Frontal cortex (tissue), 4 donors: Measurements from ENCODE around the gene SEMA4C. TPM values are rescaled to one million over a fixed set of nuclear protein-coding genes. Genes with fewer than 3 reads are reported as not detected.

Source experiments
- DNase-seq, 2 donors: peaks; one replicate each; pipeline ENCODE4 v3.0.0; 2012; ENCODE audit warnings: low spot score in 2 of 2
- FAIRE-seq: peaks from 2 replicates; lab custom pipeline; 2012; peaks lifted over from hg19 to GRCh38; lab: Jason Lieb, UNC
- total RNA-seq: library from RNA; depleted of rRNA; stranded (reverse); fragments of >200 nt; gene quantifications from one replicate; pipeline ENCODE4 v1.2.3, GENCODE V29; 2014
- donor health status: control.
- donor health status: control.
- donor health status: control.

SEMA4C gene, protein sequence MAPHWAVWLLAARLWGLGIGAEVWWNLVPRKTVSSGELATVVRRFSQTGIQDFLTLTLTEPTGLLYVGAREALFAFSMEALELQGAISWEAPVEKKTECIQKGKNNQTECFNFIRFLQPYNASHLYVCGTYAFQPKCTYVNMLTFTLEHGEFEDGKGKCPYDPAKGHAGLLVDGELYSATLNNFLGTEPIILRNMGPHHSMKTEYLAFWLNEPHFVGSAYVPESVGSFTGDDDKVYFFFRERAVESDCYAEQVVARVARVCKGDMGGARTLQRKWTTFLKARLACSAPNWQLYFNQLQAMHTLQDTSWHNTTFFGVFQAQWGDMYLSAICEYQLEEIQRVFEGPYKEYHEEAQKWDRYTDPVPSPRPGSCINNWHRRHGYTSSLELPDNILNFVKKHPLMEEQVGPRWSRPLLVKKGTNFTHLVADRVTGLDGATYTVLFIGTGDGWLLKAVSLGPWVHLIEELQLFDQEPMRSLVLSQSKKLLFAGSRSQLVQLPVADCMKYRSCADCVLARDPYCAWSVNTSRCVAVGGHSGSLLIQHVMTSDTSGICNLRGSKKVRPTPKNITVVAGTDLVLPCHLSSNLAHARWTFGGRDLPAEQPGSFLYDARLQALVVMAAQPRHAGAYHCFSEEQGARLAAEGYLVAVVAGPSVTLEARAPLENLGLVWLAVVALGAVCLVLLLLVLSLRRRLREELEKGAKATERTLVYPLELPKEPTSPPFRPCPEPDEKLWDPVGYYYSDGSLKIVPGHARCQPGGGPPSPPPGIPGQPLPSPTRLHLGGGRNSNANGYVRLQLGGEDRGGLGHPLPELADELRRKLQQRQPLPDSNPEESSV
- 52.6 TPM for total RNA-seq

DNA sequence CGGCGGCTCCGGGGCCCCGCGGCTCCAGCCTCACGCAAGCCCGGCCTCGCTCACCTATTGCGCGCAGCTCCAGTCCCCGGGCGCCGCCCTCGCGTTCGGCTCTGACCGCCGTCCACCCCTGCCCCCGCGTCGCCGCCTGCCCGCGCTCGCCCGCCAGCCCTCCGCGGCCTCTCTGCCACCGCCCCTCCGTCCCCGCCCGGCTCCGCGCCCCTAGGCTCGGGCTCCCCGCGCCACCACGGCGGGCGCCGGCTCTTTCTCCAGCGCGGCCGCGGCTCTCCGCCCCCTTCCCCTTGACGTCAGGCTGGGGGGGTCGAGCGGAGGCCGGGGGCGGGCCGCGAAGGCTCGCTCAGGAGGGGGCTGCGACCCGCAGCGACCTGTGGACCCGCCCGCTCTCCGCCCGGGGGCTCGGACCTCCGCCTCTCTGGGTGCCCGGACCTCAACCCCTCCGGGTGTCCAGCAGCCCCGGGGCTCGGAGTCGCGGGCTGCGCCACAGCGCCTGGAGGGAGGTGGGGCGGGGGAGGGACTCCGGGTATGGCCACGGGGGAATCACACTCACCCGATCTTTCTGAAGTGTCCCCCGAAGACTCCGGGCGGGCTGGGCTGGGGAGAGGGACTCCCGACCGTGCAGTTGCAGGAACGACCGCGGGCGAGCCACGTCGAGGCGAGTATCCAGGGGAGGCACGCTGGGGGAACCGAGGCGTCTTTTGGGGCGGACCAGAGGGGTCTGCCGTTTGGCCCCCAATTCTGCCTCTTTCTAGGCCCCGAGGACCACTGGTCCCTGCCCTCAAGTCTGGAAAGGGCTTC lies at the start of gene SEMA4C:
Gene SEMA4C (minus strand): TSS at position 259 of the 804 bp plus-strand sequence. CDS start 2,194 bp downstream, outside the sequence.
- FAIRE-seq = no peak

DNA sequence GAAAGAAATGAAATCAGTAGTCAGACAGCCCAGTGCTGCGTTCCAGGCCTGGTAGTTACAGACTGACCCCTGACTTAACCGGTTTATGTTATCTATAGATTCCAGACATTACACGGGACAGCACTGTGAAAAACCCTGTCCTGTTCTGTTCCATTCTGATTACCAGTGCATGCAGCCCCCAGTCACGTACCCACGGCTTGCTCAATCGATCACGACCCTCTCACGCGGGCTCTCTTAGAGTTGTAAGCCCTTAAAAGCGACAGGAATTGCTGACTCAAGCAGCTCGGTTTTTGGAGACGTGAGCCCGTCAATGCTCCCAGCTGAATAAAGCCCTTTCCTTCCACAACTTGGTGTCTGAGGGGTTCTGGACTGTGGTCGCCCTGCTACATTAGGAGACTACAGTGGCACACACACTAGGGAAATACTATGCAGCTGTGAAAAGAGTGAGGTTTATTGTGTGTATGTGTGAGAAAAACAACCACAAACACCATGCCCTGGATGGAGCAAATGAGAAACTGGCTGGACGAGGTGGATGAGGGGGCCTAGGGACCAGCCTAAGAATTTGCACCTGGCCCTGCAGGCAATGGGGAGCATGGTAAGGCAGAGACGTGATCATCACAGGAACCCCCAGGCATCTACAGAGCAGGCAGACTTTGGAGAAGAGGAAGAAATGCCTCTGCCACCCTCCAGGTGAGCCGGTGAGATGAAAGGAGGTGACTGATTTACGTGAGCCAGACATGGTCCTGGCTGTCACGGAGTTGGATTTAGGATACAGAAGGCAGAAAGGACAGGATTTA lies 49.1 kb upstream of the SEMA4C start:
- FAIRE-seq (no peak), DNase-seq (no peak)

More for the DNA sequence above, at the start of gene SEMA4C:
- peak; percentile 88 to 91 for DNase-seq

DNA sequence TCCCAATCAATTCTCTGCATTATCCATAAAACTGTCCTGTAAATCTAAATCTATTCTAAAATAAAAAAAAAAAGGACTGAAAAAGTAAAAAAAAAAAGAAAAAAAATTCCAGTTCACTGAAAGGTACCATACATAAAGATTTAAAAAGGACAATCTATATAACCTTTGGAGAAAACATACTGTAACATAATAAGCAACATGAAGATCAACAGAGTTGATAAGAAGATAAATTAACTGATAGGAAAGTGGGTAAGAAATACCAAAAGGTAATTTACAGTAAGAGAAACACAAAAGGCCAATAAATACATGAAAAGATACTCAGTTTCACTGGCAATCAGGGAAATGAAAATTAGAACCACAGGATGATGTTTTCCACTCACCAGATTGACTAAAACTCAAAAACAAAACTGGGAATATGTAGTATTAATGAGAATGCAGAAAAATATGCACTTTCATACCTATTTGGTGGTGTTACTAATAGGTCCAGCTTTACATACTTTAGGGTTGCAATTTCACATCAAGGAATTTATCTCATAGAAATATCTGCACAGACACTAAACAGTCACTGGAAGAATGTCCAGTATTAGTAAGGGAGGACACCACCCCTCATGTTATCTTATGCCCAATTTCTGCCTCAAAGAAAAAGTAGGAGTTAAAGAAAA lies 48.3 kb upstream of the SEMA4C start:
- no peak for DNase-seq

DNA sequence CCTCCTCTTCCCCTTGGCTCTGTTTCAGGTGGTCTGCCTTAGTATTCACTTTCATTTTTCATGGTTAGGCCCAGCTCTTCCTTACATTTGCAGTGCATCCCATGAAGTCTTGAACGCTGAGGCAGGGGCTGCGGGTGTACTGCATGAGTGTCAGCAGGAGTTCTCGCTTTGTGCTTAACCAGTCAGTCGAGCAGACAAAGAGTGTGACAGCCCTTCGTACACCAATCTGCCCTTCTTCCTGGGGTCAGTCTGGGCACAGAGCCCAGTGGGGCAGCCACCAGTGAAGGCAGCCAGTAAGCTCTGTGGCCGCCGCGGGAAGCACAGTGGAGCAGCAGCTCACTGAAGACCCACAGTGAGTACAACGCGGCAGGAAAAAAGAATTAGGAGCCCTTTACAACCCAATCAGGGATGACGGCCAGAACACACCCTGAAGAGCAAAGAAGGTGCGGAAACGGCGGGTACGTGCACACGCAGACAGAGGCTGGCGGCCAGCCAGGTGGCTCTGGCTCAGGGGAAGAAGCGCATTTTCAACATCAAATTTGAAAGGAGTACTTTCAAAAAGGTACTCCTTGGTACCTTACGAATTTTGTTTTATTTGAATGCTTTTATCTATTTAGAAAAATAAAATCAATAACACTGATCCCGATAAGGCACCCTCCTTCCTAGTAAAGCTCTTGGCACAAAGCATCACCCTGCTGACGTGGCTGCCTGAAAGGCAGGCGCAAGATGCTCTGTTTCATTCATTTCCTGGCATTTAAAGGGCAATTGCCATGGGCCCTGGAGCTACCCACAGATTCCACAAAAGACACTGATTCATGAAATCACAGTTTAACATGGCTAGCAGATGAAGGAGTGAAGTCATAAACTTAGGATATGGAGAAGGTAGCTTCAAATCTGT lies 47.0 kb upstream of the SEMA4C start:
- FAIRE-seq = no peak
- DNase-seq = no peak

More for the DNA sequence above, 48.3 kb upstream of the SEMA4C start:
- peak; percentile 61 for FAIRE-seq

DNA sequence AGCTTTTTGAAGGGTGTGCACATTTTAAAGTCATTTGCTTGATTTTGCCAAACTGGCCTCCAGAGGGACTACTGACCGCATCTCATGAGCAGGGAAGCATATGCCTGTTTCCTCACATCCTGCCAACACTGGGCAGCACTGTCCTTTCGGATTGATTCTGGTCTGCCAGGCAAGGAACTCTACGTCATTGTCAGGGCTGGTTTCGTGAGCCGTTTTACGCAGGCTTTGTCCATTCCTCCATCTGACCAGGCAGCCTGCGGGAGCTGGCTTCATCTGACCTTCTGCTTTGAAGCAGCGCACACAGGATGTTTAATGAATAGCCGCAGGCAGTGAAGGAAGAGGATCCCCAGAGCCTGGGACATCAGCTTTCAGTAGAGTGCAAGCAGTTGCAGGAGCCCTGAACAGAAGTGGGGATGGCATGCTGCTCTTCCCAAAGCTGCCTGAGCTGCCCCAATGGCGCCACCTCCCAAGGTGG lies 46.3 kb upstream of the SEMA4C start:
- FAIRE-seq (no peak), DNase-seq (no peak)

DNA sequence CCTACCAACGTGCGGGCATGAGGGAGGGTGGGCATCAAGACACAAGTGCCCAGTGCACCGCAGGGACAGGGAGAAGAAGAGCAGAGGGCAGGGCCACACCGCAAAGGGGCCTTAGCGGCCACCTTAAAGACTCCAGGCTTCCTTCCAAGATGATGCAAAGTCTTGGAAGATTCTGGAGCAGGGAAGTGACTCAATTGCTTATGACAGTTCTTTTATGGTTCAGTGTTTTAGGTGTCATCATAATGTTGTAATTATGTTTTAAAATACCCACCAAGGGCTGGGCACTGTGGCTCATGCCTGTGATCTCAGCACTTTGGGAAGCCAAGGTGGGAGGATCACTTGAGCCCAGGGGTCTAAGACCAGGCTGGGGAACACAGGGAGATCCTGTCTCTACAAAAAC lies 44.5 kb upstream of the SEMA4C start:
- no peak for FAIRE-seq
- DNase-seq = no peak

DNA sequence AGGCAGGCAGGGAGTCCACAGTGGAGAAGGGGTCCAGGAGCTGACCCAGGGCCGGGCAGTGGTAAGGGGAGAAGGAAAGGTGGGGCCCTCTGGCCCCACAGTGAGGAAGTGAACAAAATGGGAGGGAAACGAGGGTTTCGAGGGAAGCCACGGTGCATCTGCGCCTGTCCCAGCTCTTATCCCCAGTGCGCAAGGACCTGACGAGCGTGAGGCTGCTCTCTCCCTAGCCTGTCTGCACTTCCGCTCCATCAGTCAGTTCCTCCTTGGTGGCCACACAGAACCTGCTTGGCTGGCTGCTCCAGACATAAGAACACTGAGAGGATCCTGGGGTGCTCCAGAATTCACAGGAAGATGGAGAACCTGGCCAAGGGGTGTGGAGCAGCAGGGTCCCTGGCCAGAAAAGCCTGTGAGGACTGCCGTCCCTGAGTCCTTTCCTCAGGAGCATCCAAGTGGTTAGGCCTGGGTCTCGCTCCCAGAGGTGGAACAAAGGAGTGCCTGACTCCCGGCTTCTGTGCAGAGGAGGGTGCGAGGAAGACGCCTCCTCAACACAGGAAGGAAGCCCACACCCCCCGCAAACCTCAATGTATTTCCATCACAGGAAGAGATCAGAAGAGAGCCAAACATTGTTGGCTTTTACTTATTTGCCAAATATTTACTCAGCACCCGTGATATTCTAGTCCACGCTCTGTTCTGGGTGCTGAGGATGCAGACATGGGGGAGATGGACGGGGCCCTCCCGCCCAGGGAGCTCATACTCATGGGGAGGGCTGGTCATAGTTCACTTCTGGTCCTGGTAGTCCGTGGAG lies 43.7 kb upstream of the SEMA4C start:
- FAIRE-seq (no peak), DNase-seq (no peak)

DNA sequence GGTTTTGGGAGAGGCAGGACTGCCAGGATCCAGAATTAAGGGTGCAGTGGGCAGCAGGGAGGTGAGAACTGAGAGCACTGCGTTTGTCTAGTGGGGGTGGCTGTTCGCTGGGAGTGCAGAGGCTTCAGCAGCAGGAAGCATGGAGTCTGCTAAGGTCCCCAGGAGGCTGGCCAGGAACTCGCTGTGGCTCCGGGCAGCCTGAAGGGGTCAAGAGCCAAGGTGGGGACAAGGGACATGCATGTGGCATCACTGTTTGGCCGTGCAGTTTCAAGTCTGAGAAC lies 43.2 kb upstream of the SEMA4C start:
- DNase-seq = no peak
- no peak for FAIRE-seq

DNA sequence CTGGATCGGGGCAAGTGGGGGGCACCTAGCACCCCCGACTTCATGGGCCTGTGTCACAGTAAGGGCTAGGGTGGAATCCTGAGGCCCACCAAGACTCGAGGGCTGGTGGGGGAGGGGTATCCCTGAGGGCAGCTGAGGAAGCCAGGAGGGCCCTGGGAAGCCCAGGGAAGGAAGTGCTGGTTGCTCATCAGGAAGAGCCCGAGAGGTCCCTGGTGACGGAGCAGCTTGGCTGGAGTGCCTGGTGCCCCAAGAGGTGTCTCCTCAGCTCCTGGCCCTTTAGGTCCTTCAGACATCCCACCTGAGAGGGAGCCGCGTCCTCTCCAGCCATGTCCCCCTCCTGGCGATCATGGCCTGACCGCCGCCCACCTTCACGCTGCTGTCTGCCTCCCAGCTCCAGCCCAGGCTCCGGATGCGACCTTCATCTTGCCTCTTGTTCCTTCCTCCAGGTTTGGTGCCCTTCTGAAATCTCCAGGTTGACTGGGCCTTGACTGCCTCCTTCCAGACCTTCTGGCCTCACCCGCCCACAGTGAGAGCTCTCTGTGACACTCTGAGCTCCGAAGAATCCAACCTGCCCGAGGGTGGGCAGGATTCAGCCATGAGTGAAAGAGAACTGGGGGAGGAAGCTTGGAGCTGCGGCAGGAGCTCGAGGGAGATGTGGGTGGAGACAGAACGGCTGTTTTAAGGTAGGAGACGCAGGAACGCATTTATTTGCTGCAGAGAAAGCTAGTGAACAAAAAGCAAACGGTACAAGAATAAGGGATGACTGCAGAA lies 42.7 kb upstream of the SEMA4C start:
- no peak for DNase-seq
- FAIRE-seq = no peak

DNA sequence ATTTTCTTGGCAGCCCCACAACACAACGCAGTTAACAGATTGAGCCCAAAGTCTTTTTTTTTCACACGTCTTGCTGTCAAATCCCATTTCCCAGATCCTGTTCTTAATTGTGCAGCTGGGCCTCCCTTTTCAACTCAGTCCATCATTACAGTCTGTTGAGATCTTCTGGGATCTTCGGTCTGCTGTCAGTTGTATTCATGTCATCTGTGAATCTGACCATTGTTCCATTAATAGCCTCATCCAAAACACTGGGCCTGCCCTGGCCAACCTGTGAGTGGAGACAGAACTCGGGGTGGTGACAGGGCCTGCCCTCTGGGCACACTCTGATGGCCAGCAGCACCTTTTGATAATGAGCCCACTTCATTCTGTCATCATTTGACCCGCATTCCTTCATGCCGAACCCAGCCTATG lies 39.7 kb upstream of the SEMA4C start:
- FAIRE-seq (no peak), DNase-seq (no peak)

DNA sequence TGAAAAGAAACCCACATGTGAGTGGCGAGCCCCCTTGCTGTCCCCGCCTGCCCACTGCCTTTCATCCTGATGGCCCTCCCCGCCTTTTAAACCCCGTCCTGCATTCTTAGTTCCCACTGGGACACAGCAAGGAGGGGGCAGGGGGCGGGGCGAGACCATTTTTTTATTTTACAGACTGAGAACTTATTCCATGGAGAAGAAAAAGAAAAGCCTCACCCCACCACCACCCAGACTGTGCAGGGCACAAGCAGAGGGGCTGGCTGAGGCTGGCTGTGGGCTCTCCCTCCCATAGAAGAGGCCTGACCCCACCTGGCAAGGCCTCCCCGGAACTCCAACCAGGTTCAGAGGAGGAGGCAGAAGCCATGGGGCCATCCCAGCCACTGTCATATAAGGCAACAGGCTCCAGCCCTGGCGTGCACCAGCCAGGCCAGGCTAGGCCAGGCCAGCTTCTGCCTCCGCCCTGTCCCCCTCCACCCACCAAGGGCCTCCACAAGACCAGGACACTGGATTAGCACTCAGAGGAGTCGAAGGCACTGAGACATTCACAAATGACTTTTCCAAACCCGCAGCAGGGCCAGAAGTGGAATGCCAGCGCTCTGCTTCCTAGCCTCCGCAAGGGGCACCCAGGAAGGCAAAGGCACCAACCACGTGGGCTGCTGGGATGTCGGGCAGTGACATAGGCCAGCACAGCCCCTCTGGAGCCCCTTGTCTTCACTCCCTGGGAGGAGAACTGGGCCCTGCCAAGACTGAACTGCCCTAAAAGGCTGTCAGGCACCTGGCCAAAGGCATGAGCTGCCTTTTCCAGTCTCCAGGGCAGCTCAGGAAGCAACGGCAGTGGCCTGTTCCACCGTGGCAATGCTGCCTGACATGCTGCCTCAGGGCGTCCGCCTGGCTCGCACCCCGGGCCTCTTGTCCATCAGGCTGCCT lies 37.5 kb upstream of the SEMA4C start:
- FAIRE-seq = no peak

DNA sequence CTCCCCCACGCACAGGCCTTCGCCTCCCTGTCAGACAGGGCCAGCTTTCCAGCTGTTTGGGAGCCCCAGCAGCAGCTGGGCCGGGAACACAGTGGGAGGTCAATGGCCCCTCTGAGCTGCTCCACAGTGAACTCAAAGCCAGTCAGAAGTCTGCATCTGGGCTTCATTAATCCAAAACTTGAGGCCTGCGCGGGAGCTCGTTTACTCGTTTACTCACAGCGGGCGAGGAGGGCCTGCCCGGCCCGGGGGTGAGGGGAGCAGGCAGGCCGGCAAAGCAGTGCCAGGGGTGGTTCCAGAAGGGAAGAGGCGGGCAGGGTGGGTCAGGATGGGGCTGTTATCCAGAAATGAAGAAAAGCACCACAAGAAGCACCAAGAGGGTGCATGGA lies 36.8 kb upstream of the SEMA4C start:
- FAIRE-seq (no peak), DNase-seq (no peak)

More for the DNA sequence above, 37.5 kb upstream of the SEMA4C start:
- DNase-seq = no peak

DNA sequence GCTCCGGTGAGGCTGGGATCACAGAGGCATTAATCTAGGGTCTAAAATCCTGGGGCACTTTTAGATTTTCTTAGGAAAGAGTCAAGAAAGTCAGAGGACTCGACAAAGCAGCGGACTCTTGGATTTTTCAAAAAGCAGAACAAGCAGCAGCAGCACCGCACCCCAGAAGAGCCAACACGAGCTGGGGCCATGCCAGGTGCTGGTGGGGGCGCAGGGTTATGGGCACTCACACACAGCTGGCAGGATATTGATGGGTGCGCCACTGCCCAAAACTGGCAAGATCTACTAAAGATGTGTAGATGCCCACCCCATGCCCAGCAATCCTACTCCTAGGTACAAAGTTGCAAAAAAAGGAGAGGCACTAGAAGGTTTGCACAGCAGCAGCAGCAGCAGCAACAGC lies 33.9 kb upstream of the SEMA4C start:
- no peak for FAIRE-seq

DNA sequence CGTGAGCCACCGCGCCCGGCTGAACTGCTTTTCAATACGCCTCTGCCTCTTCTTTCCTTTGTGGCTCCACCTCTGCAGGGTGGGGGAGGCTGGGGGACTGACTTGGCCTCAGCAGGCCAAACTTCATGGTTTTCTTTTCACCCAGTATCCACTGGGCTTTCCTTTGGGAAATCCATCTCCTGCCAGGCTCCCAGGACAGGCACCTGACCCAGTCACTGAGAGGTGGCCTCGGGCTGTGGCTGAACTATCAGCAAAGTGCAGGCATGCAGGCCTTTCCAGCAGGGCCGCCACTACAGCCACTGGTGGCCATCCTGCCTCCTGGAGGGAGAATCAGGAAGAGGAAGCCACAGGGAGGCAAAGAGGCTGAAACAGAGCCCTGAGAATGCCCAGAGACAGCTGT lies 33.4 kb upstream of the SEMA4C start:
- FAIRE-seq = no peak
- no peak for DNase-seq

More for the DNA sequence above, 33.9 kb upstream of the SEMA4C start:
- no peak for DNase-seq

DNA sequence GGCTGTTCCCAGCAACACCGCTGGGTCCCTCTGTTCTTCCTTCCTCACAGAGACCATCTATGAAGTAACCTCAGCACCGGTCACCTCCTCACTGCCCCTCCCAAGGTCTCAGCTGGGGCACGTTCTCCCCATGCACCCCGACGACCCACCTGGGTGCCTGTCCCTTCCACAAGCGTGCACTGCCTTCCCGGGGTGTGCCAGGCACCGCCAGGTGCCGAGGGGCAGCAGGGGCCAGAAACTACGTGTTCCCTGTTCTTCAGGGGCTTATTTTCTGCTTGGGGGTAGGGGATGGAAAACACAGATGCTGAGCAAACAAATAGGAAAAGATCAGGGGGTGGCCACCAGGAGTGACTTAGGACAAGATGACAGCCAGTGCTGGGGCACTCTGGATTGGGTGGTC lies 30.4 kb upstream of the SEMA4C start:
- DNase-seq (no peak), FAIRE-seq (no peak)

DNA sequence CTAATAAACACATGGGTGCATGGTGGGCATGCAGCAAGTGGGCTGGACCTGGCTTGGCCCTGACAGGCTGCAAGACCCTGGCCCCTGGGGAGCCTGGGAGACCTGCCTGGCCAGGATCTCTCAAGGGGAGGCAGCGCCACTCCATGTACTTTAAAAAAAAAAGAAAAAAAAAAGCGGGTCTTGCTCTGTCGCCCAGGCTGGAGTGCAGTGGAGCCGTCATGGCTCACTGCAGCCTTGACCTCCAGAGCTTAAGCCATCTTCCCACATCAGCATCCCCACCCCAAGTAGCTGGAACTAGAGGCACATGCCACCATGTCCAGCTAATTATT lies 29.5 kb upstream of the SEMA4C start:
- no peak for DNase-seq
- FAIRE-seq = no peak
